ENCODE measurements around the gene PLEKHS1.
"Not testable (repeated sequence)": the region's sequence is repeated elsewhere in the genome, so short reads cannot be mapped to it uniquely, and the experiment has no call there.

PLEKHS1 gene

DNA sequence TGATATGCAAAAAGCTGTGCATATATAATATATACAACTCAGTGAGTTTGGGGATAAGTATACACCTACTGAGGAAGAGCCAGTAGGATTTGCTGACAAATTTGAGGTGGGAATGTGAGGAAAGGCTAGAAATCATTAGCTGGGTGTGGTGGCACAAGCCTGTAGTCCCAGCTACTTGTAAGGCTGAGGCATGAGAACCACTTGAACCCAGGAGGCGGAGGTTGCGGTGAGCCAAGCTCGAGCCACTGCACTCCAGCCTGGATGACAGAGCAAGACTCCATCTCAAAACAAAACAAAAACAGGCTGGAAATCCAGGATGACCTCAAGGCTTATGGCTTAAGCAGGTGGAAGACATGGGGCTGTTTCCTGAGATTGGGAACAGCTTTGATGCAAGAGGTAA is 10.6 kb upstream of the PLEKHS1 start:
- no peak for DNase-seq (ENCODE audit: low read depth in 2 of 3, low spot score in 2 of 3)

DNA sequence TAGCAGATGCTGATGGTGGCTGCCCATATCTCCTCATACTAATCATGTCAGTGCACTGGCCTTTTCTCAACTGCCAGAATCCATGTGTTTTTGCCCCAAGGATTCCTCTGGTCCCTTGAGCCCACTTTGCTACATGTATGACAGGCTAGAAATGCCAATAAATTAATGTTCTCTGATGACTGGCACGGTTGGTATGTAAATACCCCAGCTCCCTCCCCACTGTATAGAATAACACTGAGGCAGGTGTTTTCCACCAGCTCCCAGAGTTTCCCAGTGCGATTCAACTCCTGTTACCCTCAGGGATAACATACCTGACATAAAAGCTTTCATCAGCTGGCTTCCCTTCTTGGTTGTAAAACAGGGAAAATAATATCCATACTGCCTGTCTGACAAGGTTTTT is 9.0 kb upstream of the PLEKHS1 start:
- no peak for DNase-seq (ENCODE audit: low read depth in 2 of 3, low spot score in 2 of 3)

DNA sequence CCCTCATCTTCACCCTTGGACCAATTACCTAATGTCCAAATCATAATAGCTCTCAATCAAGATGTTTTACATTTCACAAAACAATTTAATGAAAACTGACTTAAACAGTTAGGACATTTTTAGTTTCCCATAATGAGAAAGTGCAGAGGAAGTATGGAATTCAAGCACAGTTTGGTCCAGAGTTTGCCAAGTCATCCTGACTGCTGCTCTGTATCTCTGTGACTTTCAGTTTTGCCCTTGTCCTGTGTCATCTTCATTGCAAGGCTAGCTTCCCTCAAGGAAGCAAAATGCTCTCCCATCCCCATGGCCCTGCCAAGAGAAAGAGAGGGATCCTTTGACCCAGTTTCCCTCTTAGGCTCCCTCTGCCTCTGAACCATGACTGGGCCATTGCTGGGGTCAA is 7.9 kb upstream of the PLEKHS1 start:
- no peak for DNase-seq (ENCODE audit: low read depth in 2 of 3, low spot score in 2 of 3)

GRCh38 chr10:113745374-113745773 is 6.1 kb upstream of the PLEKHS1 start:
- DNase-seq (ENCODE audit: low read depth in 2 of 3, low spot score in 2 of 3): no peak

GRCh38 chr10:113746217-113746957 is 5.1 kb upstream of the PLEKHS1 start:
- DNase-seq (ENCODE audit: low read depth in 2 of 3, low spot score in 2 of 3): no peak

DNA sequence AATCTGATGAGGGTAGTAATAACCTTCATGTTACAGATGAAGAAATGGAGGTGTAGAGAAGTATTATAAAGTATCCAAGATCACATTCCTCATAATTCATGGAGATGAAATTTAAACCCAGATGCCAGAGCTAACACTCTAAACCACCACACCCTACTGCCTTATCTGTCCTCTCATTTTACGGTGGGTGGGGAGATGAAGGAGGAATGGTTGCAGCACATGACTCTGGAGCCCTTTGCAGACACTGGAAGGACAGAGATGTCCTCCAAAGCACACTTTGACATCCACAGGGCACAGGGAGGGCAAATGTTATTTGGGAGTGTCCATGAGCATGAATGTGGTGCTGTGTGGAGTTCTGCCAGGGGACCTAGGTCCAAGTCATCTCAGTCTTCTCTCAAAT is 1.1 kb downstream of the PLEKHS1 start:
- no peak for DNase-seq (ENCODE audit: low read depth in 2 of 3, low spot score in 2 of 3)

DNA sequence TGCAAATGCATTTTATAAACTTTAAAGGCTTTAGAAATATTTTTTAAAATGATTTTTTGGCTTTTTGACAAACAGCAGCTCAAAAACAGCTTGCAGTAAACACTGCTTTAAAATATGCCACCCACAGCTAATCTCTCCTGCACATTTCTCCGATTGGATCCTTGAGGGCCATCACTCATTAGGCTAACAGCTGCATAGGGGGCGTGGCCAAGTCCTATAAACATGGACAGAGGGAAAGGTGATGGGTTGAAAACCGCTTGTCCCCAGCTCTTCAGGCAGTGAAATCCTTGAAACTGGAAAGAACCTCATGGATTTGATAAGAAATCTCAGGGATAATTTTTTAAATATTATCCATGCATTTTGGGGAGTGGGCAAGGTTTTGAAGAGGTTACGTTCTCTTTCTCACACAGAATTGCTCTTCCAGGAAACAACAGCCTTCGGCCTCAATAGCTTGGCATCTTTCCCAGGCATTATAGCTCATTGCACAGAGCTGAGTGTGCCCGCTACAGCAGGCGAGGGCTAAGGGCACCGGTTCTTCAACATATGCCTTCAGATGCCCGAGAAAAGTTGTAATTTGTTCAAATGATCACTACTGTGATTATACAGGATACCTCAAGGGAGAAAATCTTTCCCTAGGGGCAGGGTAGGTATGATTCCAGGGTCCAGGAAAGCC is 1.7 kb downstream of the PLEKHS1 start:
- no peak for DNase-seq (ENCODE audit: low read depth in 2 of 3, low spot score in 2 of 3)

DNA sequence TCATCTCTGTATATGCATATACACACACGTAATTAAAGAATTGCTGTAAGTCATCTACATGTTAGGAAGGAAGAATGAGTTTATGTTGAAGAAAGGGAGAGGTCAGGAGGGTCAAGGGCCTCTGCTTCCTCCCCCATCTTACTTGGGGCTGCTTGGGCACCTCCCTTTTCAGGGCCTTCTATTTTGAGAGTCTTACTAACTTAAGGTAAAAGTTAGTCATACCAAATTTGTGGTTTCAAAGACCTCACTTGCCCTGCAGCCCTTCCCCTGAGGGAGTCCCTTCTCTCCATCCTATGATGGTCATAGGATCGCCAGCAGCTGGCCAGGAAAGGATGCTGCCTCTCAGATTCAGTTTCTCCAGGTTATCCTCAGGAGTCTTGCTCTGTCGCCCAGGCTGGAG is 2.6 kb downstream of the PLEKHS1 start:
- no peak for DNase-seq (ENCODE audit: low read depth in 2 of 3, low spot score in 2 of 3)

- no peak for DNase-seq (ENCODE audit: low read depth in 2 of 3, low spot score in 2 of 3)
These were observed 3.3 kb downstream of the PLEKHS1 start for GRCh38 chr10:113754768-113755167.

GRCh38 chr10:113756940-113757543 is 5.6 kb downstream of the PLEKHS1 start:
- DNase-seq (ENCODE audit: low read depth in 2 of 3, low spot score in 2 of 3): no peak

GRCh38 chr10:113762083-113762482 is 10.6 kb downstream of the PLEKHS1 start:
- DNase-seq (ENCODE audit: low read depth in 2 of 3, low spot score in 2 of 3): no peak

DNA sequence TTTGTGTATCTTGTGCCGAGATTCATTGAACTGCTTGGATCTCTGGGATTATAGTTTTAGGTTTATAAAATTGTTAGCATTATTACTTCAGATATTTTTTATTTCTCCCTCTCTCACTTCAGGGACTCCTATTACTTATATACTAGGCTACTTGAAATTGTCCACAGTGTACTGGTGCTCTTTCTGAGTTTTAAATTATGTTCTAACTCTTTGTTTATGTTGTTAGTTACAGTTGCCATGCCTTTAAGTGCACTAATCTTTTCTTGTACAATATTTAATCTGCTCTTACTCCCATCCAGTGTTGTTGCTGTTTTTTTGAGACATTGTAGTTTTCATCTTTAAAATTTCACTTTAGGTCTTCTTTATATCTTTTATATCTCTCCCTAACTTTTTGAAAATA is 13.1 kb downstream of the PLEKHS1 start:
- DNase-seq (ENCODE audit: low read depth in 2 of 3, low spot score in 2 of 3): no peak

DNA sequence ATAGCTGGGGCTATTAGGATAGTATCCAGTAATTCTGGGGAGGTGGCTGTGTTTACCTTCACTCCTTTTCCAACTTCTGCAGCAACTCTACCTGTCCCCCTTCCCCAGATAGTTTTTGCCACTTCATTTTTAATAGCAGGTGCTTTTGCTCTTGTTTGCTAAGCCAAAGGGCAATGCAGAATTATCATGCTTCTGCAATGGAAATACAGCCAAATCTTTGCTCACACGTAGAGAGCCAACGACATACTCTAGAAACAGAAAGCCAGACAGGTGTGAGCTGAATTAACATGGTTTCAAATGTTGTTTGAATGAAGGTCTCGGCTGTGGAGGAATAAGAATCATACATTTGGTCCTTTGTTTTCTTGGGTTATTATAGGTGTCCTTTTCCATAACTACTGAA is 14.4 kb downstream of the PLEKHS1 start:
- no peak for DNase-seq (ENCODE audit: low read depth in 2 of 3, low spot score in 2 of 3)

DNA sequence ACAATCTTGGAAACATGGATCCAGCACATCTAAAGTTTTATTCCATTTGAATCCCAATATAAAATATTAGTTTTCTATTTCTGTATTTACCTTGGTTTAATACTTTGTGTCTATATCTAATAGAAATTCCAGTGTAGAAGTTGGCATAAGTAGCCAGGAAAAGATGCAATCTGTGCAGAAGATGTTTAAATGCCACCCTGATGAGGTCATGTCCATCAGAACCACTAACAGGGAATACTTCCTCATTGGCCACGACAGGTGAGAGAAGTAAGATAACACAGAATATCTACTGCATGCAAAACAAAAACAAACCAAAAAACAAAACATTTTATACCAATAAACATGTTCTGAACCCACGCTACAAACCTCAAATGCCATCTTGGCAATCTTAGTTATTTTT is 15.7 kb downstream of the PLEKHS1 start:
- no peak for DNase-seq (ENCODE audit: low read depth in 2 of 3, low spot score in 2 of 3)

DNA sequence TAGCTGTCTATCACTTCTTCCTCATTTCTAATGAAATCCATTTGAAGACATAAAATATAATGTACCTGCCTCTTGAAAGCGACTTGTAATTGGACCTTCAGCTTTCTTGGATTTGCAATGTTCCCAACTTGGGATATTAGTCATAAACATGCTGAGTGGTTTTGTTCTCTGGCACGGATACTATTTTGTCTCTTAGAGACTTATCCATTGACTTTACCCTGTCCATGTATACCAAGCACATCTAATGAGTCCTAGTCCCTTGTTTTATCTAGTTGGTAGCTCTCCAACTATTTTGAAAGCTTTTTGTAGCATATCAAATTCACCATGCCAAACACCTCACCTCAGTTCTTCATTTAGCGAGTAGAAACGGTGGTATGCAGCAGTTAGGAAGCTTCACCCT is 18.9 kb downstream of the PLEKHS1 start:
- no peak for DNase-seq (ENCODE audit: low read depth in 2 of 3, low spot score in 2 of 3)

DNA sequence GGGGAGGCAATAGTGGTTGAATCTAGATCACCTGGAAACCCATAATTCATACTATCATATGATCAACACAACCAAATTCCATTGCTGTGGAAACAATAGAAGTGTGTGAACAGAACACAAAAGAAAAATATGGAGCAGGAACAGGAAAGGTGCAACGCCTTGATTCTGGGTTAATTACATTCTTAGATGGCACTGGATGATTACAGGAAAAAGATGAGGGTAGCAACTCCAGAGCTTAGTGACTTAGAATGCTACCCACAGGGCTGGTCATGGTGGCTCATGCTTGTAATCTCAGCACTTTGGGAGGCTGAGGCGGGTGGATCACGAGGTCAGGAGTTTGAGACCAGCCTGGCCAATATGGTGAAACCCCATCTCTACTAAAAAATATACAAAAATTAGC is 19.6 kb downstream of the PLEKHS1 start:
- DNase-seq (ENCODE audit: low read depth in 2 of 3, low spot score in 2 of 3): not testable (repeated sequence)

GRCh38 chr10:113775686-113776294 is 24.3 kb downstream of the PLEKHS1 start:
- DNase-seq (ENCODE audit: low read depth in 2 of 3, low spot score in 2 of 3): no peak

DNA sequence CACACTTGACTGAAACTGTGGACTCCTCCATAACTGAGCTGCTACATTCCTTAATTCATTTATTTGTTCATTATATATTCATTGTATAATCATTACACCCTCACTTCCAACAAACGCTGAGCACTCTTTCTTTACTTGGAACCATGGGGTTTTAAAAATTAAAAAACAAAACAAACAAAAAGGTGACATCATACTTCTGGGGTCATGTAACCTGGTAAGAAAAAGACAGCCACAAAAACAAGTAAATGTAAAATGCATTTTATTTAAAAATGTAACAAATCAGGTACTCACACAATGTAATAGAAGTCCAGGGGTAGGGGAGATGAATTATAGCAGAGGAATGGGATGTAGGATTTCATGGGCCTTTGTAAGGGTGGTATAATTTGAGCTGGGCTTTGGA is 25.1 kb downstream of the PLEKHS1 start:
- no peak for DNase-seq (ENCODE audit: low read depth in 2 of 3, low spot score in 2 of 3)

GRCh38 chr10:113780681-113781250 is 29.3 kb downstream of the PLEKHS1 start:
- no peak for DNase-seq (ENCODE audit: low read depth in 2 of 3, low spot score in 2 of 3)

GRCh38 chr10:113782367-113782766 is 30.9 kb downstream of the PLEKHS1 start:
- no peak for DNase-seq (ENCODE audit: low read depth in 2 of 3, low spot score in 2 of 3)

GRCh38 chr10:113782986-113783704 is 31.7 kb downstream of the PLEKHS1 start:
- no peak for DNase-seq (ENCODE audit: low read depth in 2 of 3, low spot score in 2 of 3)
